Coronary artery (tissue), 2 donors: ENCODE measurements around the gene ADGRF4.

Experiments
- DNase-seq: peaks from one replicate; pipeline ENCODE4 v3.0.0-alpha.2; 2017; ENCODE audit warnings: low spot score
- H3K27ac ChIP-seq, 2 donors: fragments of 200-600 bp; sonication (generic); one replicate each; pipeline ENCODE4 v1.5.1; 2016 to 2019
- H3K4me3 ChIP-seq: fragments of 200-600 bp; sonication (generic); 2 replicates; pipeline ENCODE4 v1.5.1; 2016; ENCODE audit warnings: mild to moderate bottlenecking, moderate library complexity
- TF ChIP-seq, protein P1 (sequence below): fragments of 200-600 bp; sonication (generic); IDR thresholded peaks from one replicate; pipeline ENCODE4 v1.5.1; 2019; ENCODE audit warnings: antibody characterized with exemption

Gene ADGRF4

DNA sequence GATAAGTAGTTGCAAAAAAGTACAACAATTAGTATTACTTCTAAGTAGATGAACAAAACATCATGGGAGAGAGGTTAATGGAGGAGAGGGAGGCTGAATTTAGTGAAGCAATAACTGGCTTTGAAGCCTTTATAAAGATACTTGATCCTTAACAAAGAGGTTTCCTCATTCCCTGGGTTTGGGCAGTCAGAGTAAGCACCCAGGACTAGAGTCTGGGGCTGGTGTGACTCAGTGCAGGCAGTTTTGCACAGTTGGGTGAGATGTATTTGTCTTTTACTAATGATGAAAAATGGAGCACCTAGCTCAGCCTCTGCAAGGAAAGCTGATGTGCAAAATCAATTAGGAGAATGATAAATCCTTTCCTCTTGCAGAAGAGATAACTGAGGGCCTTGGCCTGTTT, 71.6 kb downstream of the ADGRF4 start:
- DNase-seq, result no peak
- H3K27ac ChIP-seq, result no peak overlapping the region
- H3K4me3 ChIP-seq, result no peak overlapping the region
- TF ChIP-seq, protein P1, sequence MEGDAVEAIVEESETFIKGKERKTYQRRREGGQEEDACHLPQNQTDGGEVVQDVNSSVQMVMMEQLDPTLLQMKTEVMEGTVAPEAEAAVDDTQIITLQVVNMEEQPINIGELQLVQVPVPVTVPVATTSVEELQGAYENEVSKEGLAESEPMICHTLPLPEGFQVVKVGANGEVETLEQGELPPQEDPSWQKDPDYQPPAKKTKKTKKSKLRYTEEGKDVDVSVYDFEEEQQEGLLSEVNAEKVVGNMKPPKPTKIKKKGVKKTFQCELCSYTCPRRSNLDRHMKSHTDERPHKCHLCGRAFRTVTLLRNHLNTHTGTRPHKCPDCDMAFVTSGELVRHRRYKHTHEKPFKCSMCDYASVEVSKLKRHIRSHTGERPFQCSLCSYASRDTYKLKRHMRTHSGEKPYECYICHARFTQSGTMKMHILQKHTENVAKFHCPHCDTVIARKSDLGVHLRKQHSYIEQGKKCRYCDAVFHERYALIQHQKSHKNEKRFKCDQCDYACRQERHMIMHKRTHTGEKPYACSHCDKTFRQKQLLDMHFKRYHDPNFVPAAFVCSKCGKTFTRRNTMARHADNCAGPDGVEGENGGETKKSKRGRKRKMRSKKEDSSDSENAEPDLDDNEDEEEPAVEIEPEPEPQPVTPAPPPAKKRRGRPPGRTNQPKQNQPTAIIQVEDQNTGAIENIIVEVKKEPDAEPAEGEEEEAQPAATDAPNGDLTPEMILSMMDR, result no peak
